ENCODE data around the gene SLC12A6. TPM values are rescaled to one million over a fixed set of nuclear protein-coding genes. Genes with fewer than 3 reads are reported as not detected.

SLC12A6 gene
- total and polyA plus RNA-seq, 2 of the 13 experiments (the other 11 are each of a cell fraction or from before 2014, with no cell fraction given) = 15.2 to 30.1 TPM

- TF ChIP-seq MAFF (IDR thresholded peaks at IDR 0.05; ENCODE audit: low read depth, low read length) = no peak
- TF ChIP-seq GZF1 (CRISPR knock-in tag; IDR thresholded peaks at IDR 0.05) = no peak
- no peak for TF ChIP-seq ATM (IDR thresholded peaks at IDR 0.05; ENCODE audit: borderline replicate concordance)
- TF ChIP-seq, protein P1, sequence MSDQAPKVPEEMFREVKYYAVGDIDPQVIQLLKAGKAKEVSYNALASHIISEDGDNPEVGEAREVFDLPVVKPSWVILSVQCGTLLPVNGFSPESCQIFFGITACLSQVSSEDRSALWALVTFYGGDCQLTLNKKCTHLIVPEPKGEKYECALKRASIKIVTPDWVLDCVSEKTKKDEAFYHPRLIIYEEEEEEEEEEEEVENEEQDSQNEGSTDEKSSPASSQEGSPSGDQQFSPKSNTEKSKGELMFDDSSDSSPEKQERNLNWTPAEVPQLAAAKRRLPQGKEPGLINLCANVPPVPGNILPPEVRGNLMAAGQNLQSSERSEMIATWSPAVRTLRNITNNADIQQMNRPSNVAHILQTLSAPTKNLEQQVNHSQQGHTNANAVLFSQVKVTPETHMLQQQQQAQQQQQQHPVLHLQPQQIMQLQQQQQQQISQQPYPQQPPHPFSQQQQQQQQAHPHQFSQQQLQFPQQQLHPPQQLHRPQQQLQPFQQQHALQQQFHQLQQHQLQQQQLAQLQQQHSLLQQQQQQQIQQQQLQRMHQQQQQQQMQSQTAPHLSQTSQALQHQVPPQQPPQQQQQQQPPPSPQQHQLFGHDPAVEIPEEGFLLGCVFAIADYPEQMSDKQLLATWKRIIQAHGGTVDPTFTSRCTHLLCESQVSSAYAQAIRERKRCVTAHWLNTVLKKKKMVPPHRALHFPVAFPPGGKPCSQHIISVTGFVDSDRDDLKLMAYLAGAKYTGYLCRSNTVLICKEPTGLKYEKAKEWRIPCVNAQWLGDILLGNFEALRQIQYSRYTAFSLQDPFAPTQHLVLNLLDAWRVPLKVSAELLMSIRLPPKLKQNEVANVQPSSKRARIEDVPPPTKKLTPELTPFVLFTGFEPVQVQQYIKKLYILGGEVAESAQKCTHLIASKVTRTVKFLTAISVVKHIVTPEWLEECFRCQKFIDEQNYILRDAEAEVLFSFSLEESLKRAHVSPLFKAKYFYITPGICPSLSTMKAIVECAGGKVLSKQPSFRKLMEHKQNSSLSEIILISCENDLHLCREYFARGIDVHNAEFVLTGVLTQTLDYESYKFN (CRISPR knock-in tag; conservative IDR thresholded peaks at IDR 0.05) = 0 out of 2 replicates have a peak, but pooled peaks have one; percentile 17
- TF ChIP-seq NR2F6 (IDR thresholded peaks at IDR 0.05) = no peak
- TF ChIP-seq NR2F6 (CRISPR knock-in tag; IDR thresholded peaks at IDR 0.05) = no peak
- no peak for TF ChIP-seq TP53 (CRISPR knock-in tag; conservative IDR thresholded peaks at IDR 0.05)
- no peak for TF ChIP-seq IKZF4 (CRISPR knock-in tag; IDR thresholded peaks at IDR 0.05; ENCODE audit: borderline replicate concordance, low read depth, not compliant biosample characterization)
- no peak for TF ChIP-seq ZNF552 (CRISPR knock-in tag; IDR thresholded peaks at IDR 0.05; ENCODE audit: borderline replicate concordance)
- TF ChIP-seq SETDB1 (CRISPR knock-in tag; IDR thresholded peaks at IDR 0.05; ENCODE audit: borderline replicate concordance) = no peak
- TF ChIP-seq HDAC6 (IDR thresholded peaks at IDR 0.05; ENCODE audit: low read depth, low read length) = no peak
- TF ChIP-seq HNRNPL (IDR thresholded peaks at IDR 0.05; ENCODE audit: low read depth, low read length) = no peak
- no peak for TF ChIP-seq IRX3 (CRISPR knock-in tag; IDR thresholded peaks at IDR 0.05; ENCODE audit: borderline replicate concordance, low read depth)
- no peak for TF ChIP-seq JUND (CRISPR knock-in tag; IDR thresholded peaks at IDR 0.05)
- no peak for TF ChIP-seq ZNF30 (CRISPR knock-in tag; IDR thresholded peaks at IDR 0.05)
- TF ChIP-seq, protein P2, sequence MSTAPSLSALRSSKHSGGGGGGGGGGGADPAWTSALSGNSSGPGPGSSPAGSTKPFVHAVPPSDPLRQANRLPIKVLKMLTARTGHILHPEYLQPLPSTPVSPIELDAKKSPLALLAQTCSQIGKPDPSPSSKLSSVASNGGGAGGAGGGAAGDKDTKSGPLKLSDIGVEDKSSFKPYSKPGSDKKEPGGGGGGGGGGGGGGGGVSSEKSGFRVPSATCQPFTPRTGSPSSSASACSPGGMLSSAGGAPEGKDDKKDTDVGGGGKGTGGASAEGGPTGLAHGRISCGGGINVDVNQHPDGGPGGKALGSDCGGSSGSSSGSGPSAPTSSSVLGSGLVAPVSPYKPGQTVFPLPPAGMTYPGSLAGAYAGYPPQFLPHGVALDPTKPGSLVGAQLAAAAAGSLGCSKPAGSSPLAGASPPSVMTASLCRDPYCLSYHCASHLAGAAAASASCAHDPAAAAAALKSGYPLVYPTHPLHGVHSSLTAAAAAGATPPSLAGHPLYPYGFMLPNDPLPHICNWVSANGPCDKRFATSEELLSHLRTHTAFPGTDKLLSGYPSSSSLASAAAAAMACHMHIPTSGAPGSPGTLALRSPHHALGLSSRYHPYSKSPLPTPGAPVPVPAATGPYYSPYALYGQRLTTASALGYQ (CRISPR knock-in tag; IDR thresholded peaks at IDR 0.05) = no peak
- TF ChIP-seq ZFP90 (CRISPR knock-in tag; IDR thresholded peaks at IDR 0.05; ENCODE audit: borderline replicate concordance) = no peak
- TF ChIP-seq XBP1 (CRISPR knock-in tag; IDR thresholded peaks at IDR 0.05) = no peak
- no peak for TF ChIP-seq GRHL1 (CRISPR knock-in tag; conservative IDR thresholded peaks at IDR 0.05)
- TF ChIP-seq SIN3B (IDR thresholded peaks at IDR 0.05; ENCODE audit: low read length) = no peak
- no peak for TF ChIP-seq SUZ12 (IDR thresholded peaks at IDR 0.05; ENCODE audit: low read depth, low read length)
- no peak for TF ChIP-seq TBX3 (IDR thresholded peaks at IDR 0.05; ENCODE audit: borderline replicate concordance)
- no peak for TF ChIP-seq KAT8 (CRISPR knock-in tag; IDR thresholded peaks at IDR 0.05)
- no peak for TF ChIP-seq ZNF337 (CRISPR knock-in tag; IDR thresholded peaks at IDR 0.05; ENCODE audit: borderline replicate concordance, low read depth)
- TF ChIP-seq SMARCC2 (IDR thresholded peaks at IDR 0.05) = no peak
Observed at GRCh38 chr15:34366271-34367065, 28.9 kb upstream of the SLC12A6 start (continued).

Measured in HepG2 (cell line).